H9 (cell line): ENCODE measurements around the gene MYH11. TPM values are rescaled to one million over a fixed set of nuclear protein-coding genes. Genes with fewer than 3 reads are reported as not detected.

Experiments used
- DNase-seq: peaks from one replicate; pipeline ENCODE4 v3.0.0-alpha.2; 2017
- H2AFZ ChIP-seq: one replicate; pipeline ENCODE4 v1.6.1; 2013; ENCODE audit warnings: mild to moderate bottlenecking, low read length, control low read depth, moderate library complexity
- H2AK5ac ChIP-seq: 2 replicates; pipeline ENCODE4 v1.6.1; 2013; ENCODE audit warnings: low read length, control low read depth, mixed read lengths; ENCODE audit not compliant: insufficient read length
- H2BK120ac ChIP-seq: one replicate; pipeline ENCODE4 v1.6.1; 2013; ENCODE audit warnings: low read depth, mild to moderate bottlenecking, low read length, control low read depth, inconsistent platforms; ENCODE audit not compliant: poor library complexity, severe bottlenecking
- H2BK12ac ChIP-seq: 2 replicates; pipeline ENCODE4 v1.6.1; 2013; ENCODE audit warnings: low read length, control low read depth, mixed read lengths, low read depth; ENCODE audit not compliant: insufficient read length
- H2BK15ac ChIP-seq: 2 replicates; pipeline ENCODE4 v1.6.1; 2013; ENCODE audit warnings: low read depth, low read length, control low read depth
- H2BK20ac ChIP-seq: one replicate; pipeline ENCODE4 v1.6.1; 2013; ENCODE audit warnings: low read depth, mild to moderate bottlenecking, low read length, control low read depth, inconsistent platforms; ENCODE audit not compliant: poor library complexity, severe bottlenecking
- H2BK5ac ChIP-seq: 2 replicates; pipeline ENCODE4 v1.6.1; 2013; ENCODE audit warnings: low read length, control low read depth, mixed read lengths; ENCODE audit not compliant: insufficient read length
- H3K14ac ChIP-seq: 2 replicates; pipeline ENCODE4 v1.6.1; 2013; ENCODE audit warnings: low read length, control low read depth; ENCODE audit not compliant: insufficient read depth
- H3K18ac ChIP-seq: 2 replicates; pipeline ENCODE4 v1.6.1; 2013; ENCODE audit warnings: low read depth, mild to moderate bottlenecking, mixed read lengths, low read length, control low read depth; ENCODE audit not compliant: insufficient read length
- H3K23ac ChIP-seq: 2 replicates; pipeline ENCODE4 v1.6.1; 2013; ENCODE audit warnings: low read length, control low read depth, mixed read lengths, low read depth; ENCODE audit not compliant: insufficient read length
- H3K23me2 ChIP-seq: 2 replicates; pipeline ENCODE4 v1.6.1; 2013; ENCODE audit warnings: low read depth, mild to moderate bottlenecking, mixed read lengths, low read length, control low read depth; ENCODE audit not compliant: insufficient read length, poor library complexity, severe bottlenecking
- H3K27ac ChIP-seq: 2 replicates; pipeline ENCODE4 v1.5.1; 2013; ENCODE audit warnings: low read length, control low read depth, mixed read lengths, low read depth; ENCODE audit not compliant: insufficient read length
- H3K27me3 ChIP-seq: 2 replicates; pipeline ENCODE4 v1.6.1; 2013; ENCODE audit warnings: low read length, control low read depth, inconsistent platforms; ENCODE audit not compliant: insufficient read depth
- H3K4ac ChIP-seq: 2 replicates; pipeline ENCODE4 v1.6.1; 2013; ENCODE audit warnings: low read depth, mild to moderate bottlenecking, control low read depth, inconsistent platforms, low read length, moderate library complexity
- H3K4me1 ChIP-seq: 2 replicates; pipeline ENCODE4 v1.6.1; 2013; ENCODE audit warnings: low read length, control low read depth, inconsistent platforms; ENCODE audit not compliant: insufficient read depth
- H3K4me2 ChIP-seq: 2 replicates; pipeline ENCODE4 v1.6.1; 2013; ENCODE audit warnings: low read length, control low read depth, mixed read lengths; ENCODE audit not compliant: insufficient read length, insufficient read depth
- H3K56ac ChIP-seq: 2 replicates; pipeline ENCODE4 v1.6.1; 2013; ENCODE audit warnings: low read depth, mild to moderate bottlenecking, mixed read lengths, low read length, control low read depth; ENCODE audit not compliant: insufficient read length
- H3K79me1 ChIP-seq: 2 replicates; pipeline ENCODE4 v1.6.1; 2013; ENCODE audit warnings: low read depth, mild to moderate bottlenecking, moderate library complexity, low read length, control low read depth, inconsistent platforms; ENCODE audit not compliant: insufficient read depth, poor library complexity, severe bottlenecking
- H3K79me2 ChIP-seq: 2 replicates; pipeline ENCODE4 v1.6.1; 2013; ENCODE audit warnings: low read length, control low read depth, inconsistent platforms; ENCODE audit not compliant: insufficient read depth
- H3K9ac ChIP-seq: 2 replicates; pipeline ENCODE4 v1.6.1; 2013; ENCODE audit warnings: low read length, control low read depth, mixed read lengths; ENCODE audit not compliant: insufficient read length; ENCODE audit errors: extremely low read depth
- H3K9me3 ChIP-seq: one replicate; pipeline ENCODE4 v1.6.1; 2013; ENCODE audit warnings: low read depth, low read length, inconsistent platforms; ENCODE audit not compliant: control insufficient read depth
- H3T11ph ChIP-seq: one replicate; pipeline ENCODE4 v1.6.1; 2013; ENCODE audit warnings: mild to moderate bottlenecking, low read length, control low read depth, inconsistent platforms
- H4K20me1 ChIP-seq: one replicate; pipeline ENCODE4 v1.6.1; 2013; ENCODE audit not compliant: control insufficient read depth, insufficient read length, insufficient read depth
- H4K5ac ChIP-seq: 2 replicates; pipeline ENCODE4 v1.6.1; 2013; ENCODE audit warnings: low read depth, mild to moderate bottlenecking, mixed read lengths, low read length, control low read depth; ENCODE audit not compliant: insufficient read length
- H4K8ac ChIP-seq: replicated peaks from 2 replicates; pipeline ENCODE4 v1.6.1; 2013; ENCODE audit warnings: low read length, control low read depth, mixed read lengths, low read depth; ENCODE audit not compliant: insufficient read length
- H4K91ac ChIP-seq: 2 replicates; pipeline ENCODE4 v1.6.1; 2013; ENCODE audit warnings: low read depth, mild to moderate bottlenecking, moderate library complexity, mixed read lengths, low read length, control low read depth; ENCODE audit not compliant: insufficient read length
- H3K27ac Mint-ChIP-seq, 3 experiments: 2 replicates in 2 of 3; 3 replicates in 1 of 3; pipeline ENCODE4 v1.8.0; 2020 to 2021; ENCODE audit warnings: mixed read lengths in 3 of 3, mild to moderate bottlenecking in 1 of 3, moderate library complexity in 1 of 3
- H3K27me3 Mint-ChIP-seq: 2 replicates; pipeline ENCODE4 v1.8.0; 2021; ENCODE audit warnings: low read depth, mild to moderate bottlenecking, moderate library complexity, mixed read lengths
- H3K36me3 Mint-ChIP-seq, 3 experiments: 2 replicates in 2 of 3; 3 replicates in 1 of 3; pipeline ENCODE4 v1.8.0; 2020 to 2021; ENCODE audit warnings: low read depth in 3 of 3, mixed read lengths in 3 of 3; ENCODE audit not compliant: insufficient read depth in 1 of 3
- H3K4me1 Mint-ChIP-seq, 2 experiments: 2 replicates each; pipeline ENCODE4 v1.8.0; 2020; ENCODE audit warnings: mixed read lengths in 2 of 2
- H3K4me3 Mint-ChIP-seq, 2 experiments: 2 replicates in 1 of 2; 3 replicates in 1 of 2; pipeline ENCODE4 v1.8.0; 2020 to 2021; ENCODE audit warnings: mild to moderate bottlenecking in 2 of 2, mixed read lengths in 2 of 2, moderate library complexity in 1 of 2
- H3K9me3 Mint-ChIP-seq, 2 experiments: 2 replicates in 1 of 2; 3 replicates in 1 of 2; pipeline ENCODE4 v1.8.0; 2020; ENCODE audit warnings: mild to moderate bottlenecking in 2 of 2, mixed read lengths in 2 of 2, moderate library complexity in 1 of 2
- WGBS: extraction: QIAGEN DNeasy Blood & Tissue Kit; methylation state at CpG from one replicate; pipeline ENCODE4 v1.1.7; 2013; ENCODE audit warnings: missing lambda C conversion rate, low lambda C conversion rate, mixed read lengths; ENCODE audit not compliant: insufficient read length; ENCODE audit errors: extremely low coverage; 5-methylcytosine and 5-hydroxymethylcytosine counted together
- total RNA-seq: library from RNA; stranded (reverse); gene quantifications from 2 replicates; pipeline ENCODE4 v1.2.1, GENCODE V29; 2021
- TF ChIP-seq, protein P1 (sequence below): fragments of 200-600 bp; sonication (generic); conservative IDR thresholded peaks from 3 replicates; pipeline ENCODE4 v1.8.0; 2021; ENCODE audit warnings: antibody characterized with exemption, mild to moderate bottlenecking

The MYH11 gene
- total RNA-seq, 1 experiment from 2014 or later = 0.42 TPM

DNA sequence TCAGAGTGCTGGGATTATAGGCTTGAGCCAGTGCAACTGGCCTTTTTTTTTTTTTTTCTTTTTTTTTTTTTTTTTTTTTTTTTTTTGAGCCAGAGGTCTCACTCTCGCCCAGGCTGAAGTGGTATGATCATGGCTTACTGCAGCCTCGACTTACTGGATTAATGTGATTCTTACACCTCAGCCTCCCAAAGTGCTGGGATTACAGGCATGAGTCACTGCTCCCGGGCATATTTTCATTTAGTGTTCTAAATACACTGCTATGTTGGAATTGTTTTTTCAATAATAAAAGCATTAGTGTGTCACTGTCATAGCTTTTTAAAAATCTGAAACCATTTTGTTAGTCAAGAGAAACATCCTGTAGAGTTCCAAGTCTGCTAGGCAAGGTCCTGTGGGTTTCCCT is 166.5 kb downstream of the MYH11 start:
- no peak overlapping the region for H3K18ac ChIP-seq
- no peak overlapping the region for H2BK5ac ChIP-seq
- H2BK15ac ChIP-seq = no peak overlapping the region
- H3K4ac ChIP-seq = no peak overlapping the region
- H3T11ph ChIP-seq = no peak overlapping the region
- no peaks in the 10 kb centered on the region for H3K27me3 ChIP-seq
- no peaks in the 10 kb centered on the region; a peak in 1 of 5 replicates for H3K9me3 Mint-ChIP-seq
- no peaks in the 10 kb centered on the region for H3K27me3 Mint-ChIP-seq
- H3K4me2 ChIP-seq = no peak overlapping the region
- no peaks in the 10 kb centered on the region for H3K9me3 ChIP-seq
- no peaks in the 10 kb centered on the region for H3K79me2 ChIP-seq
- TF ChIP-seq, protein P1, sequence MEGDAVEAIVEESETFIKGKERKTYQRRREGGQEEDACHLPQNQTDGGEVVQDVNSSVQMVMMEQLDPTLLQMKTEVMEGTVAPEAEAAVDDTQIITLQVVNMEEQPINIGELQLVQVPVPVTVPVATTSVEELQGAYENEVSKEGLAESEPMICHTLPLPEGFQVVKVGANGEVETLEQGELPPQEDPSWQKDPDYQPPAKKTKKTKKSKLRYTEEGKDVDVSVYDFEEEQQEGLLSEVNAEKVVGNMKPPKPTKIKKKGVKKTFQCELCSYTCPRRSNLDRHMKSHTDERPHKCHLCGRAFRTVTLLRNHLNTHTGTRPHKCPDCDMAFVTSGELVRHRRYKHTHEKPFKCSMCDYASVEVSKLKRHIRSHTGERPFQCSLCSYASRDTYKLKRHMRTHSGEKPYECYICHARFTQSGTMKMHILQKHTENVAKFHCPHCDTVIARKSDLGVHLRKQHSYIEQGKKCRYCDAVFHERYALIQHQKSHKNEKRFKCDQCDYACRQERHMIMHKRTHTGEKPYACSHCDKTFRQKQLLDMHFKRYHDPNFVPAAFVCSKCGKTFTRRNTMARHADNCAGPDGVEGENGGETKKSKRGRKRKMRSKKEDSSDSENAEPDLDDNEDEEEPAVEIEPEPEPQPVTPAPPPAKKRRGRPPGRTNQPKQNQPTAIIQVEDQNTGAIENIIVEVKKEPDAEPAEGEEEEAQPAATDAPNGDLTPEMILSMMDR = no peak
- no peaks in the 10 kb centered on the region for H4K20me1 ChIP-seq
- H2BK120ac ChIP-seq = no peak overlapping the region
- no peaks in the 10 kb centered on the region for H3K4me1 ChIP-seq
- no CpG with 5 or more reads among the region's 3 CpGs for WGBS
- H3K4me1 Mint-ChIP-seq = no peaks in the 10 kb centered on the region
- no peak overlapping the region for H3K27ac ChIP-seq
- no peak for DNase-seq
- H3K36me3 Mint-ChIP-seq = peaks cover 22 to 69% (median 57%) of the 10 kb centered on the region in 3 experiments; a peak in 6 of 7 replicates
- H4K91ac ChIP-seq = no peak overlapping the region
- H3K14ac ChIP-seq = no peak overlapping the region
- no peak overlapping the region for H3K4me3 Mint-ChIP-seq
- H3K27ac Mint-ChIP-seq = no peak overlapping the region
- H3K9ac ChIP-seq = no peak overlapping the region
- H2AFZ ChIP-seq = no peak overlapping the region
- H2BK12ac ChIP-seq = no peak overlapping the region
- no peaks in the 10 kb centered on the region for H3K23me2 ChIP-seq
- H3K56ac ChIP-seq = no peak overlapping the region
- no peak overlapping the region for H2BK20ac ChIP-seq
- no peak overlapping the region for H3K23ac ChIP-seq
- no peak overlapping the region for H2AK5ac ChIP-seq
- H4K8ac ChIP-seq = no peak overlapping the region
- no peaks in the 10 kb centered on the region for H3K79me1 ChIP-seq
- no peak overlapping the region for H4K5ac ChIP-seq
